GM18909 (cell line): ENCODE measurements around the gene UGT1A5.

Experiments used
- ATAC-seq: cut with Tn5 transposase; IDR thresholded peaks from one replicate; pipeline ENCODE4 v1.9.1; 2021; ENCODE audit warnings: mild to moderate bottlenecking; ENCODE audit not compliant: unreplicated experiment, poor library complexity

The UGT1A5 gene

DNA sequence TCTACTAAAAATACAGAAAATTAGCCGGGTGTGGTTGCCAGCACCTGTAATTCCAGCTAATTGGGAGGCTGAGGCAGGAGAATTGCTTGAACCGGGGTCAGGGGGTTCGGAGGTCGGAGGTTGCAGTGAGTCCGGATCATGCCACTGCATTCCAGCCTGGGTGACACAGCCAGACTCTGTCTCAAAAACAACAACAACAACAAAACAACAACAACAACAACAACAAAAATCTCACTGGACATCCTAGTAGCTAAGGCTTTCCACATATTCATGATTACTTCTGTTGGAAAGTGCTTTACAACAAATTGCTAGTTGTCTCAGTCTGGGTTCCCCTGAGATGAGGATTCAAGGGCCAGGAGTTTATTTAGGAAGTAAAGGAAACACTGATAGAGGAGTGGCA lies 61.1 kb downstream of the UGT1A5 start:
- ATAC-seq = no peak

- ATAC-seq = no peak
Observed at GRCh38 chr2:233775414-233775813, 62.7 kb downstream of the UGT1A5 start.

- ATAC-seq = no peak
Observed at GRCh38 chr2:233778030-233778429, 65.3 kb downstream of the UGT1A5 start, which contains the start of gene MROH2A. MROH2A (plus strand) TSS chr2:233778330; CDS start chr2:233779359, 1,029 bp downstream.

GRCh38 chr2:233779722-233780121 lies 67.0 kb downstream of the UGT1A5 start:
- ATAC-seq = no peak

DNA sequence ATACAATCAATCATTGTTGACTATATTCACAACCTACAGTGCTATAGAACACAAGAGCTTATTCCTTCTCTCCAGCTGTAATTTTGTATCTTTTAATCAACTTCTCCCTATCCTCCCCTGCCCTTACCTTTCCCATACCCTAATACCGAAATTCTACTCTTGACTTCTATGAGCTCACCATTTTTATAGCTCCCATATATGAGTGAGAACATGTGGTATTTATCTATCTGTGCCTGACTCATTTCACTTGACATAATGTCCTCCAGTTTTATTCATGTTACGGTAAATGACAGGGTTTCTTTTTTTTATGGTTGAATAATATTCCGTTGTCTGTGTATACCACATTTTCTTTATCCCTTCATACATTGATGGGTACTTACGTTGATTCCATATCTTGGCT lies 68.1 kb downstream of the UGT1A5 start:
- no peak for ATAC-seq

- no peak for ATAC-seq
Observed at GRCh38 chr2:233789554-233789953, 76.8 kb downstream of the UGT1A5 start.

- no peak for ATAC-seq
Observed at GRCh38 chr2:233791151-233791882, 78.6 kb downstream of the UGT1A5 start.

DNA sequence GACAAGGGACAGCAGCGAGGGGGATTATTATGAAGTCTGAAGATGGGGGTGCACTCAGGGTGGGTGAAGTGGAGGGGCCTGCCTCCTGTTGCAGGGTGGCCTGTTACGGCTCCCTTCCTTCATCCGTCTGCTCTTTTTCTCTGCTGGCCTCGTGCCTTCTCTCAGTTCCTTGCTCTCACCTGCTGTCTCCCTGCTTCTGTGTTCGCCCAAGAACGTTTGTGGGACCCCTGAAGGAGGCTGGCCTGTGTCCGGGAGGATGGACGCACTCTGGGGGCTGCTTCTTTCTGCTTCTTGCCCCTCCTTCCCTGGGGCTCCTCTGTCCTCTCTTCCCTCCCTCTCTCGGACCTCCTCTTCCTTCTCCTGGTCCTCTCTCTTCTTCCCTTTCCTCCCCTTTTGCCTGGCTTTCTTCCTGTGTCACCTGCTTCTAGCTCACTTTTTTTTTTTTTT lies 79.2 kb downstream of the UGT1A5 start:
- ATAC-seq = no peak

GRCh38 chr2:233792720-233793119 lies 80.0 kb downstream of the UGT1A5 start:
- ATAC-seq = no peak

DNA sequence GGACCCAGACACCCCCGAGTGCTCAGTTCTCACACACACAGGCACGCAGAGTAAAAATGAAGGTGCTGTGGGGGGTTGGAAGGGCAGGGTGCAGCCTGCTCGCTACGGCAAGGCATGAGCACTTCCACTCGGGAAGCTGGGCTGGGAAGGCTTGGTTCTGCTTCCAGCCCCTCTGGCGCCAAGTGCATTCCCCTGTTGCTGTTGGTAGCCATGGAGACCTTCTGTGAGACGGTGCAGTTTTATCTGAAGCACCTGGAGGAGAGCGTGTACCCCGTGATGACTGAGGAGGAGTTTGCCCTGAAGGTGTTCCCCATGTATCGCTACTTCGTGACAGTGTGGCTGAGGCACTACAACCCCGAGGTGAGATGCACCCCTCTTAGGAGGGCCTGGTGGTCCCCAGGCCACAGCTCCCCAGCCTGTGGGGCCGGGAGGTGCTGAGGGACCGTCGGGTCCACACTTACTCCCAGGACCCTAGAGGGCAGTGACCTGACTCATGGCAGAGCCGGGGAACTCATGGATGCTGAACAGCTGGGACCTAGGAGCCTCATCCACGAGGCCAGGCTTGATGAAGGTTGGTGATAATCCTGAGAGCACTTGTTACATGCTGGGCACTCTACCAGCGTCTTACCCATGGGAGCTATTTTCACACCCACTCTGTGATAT lies 80.9 kb downstream of the UGT1A5 start:
- no peak for ATAC-seq

GRCh38 chr2:233794128-233794658 lies 81.5 kb downstream of the UGT1A5 start:
- no peak for ATAC-seq

GRCh38 chr2:233795735-233796171 lies 83.0 kb downstream of the UGT1A5 start:
- ATAC-seq = no peak

DNA sequence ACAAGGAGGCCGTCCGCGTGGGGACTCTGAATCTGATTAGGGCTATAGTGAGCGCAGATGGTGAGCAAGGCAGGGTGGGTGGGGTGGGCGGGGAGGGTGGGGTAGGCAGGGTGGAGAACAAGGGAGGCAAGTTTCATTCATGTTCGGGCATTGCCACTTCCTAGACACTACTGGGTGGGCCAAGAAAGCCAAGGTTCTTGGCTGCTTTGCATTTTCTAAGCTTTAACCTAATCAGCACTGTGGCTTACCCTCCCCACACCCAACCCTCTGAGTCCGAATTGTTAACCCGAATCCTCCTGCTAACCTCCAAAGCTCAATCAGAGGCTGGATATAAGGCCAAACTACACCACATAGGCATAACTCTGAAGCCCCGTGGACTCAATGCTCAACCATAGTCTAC lies 83.5 kb downstream of the UGT1A5 start:
- ATAC-seq = no peak

- ATAC-seq = no peak
Observed at GRCh38 chr2:233798335-233799086, 85.8 kb downstream of the UGT1A5 start.

DNA sequence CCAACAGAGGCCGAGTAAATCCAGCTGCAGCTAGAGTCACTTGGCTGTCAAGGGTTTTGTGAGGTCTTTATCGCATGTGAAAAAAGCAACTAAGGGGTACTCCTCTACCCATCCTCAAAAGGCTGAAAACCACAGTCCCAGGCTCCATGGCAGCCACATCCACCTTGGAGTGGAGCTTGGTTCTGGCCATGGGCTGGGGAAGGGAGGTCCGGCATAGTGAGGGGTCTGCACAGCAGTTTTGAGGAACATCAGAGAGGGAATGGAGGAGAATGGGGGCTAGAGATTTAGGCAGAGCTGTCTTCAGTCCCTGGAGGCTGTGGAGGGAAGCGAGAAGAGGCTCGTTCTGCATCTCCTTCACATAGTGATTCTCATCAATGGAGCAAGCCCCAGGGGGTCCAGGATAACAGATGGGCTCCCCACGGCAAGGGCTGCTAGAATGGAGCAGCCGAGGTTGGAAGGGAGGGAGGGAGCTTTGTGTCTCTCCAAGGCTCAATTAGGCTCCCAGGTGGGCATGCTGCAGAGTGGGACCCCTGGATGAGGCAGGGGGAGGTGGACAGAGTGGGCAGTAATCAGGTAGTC lies 86.5 kb downstream of the UGT1A5 start:
- no peak for ATAC-seq

- ATAC-seq = no peak
Observed at GRCh38 chr2:233799716-233800115, 87.0 kb downstream of the UGT1A5 start.

DNA sequence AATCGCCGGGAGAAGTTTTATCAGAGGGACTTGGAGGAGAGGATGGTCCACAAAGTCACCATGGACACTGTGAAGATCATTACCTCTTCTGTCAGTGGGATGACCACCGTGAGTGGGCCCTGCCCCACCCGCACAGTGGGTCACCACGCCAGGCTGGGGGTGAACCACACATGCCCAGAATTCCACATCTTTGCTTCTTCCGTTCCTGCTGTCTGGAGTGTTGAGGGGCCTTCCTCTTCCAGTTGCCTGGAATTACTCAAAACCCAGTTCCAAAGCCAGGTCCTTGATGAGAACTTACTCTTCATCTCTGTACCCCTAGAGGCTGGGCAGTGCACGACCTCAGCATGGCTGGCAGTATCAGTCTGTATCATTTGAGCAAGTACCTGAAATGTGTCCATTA lies 87.5 kb downstream of the UGT1A5 start:
- ATAC-seq = no peak

DNA sequence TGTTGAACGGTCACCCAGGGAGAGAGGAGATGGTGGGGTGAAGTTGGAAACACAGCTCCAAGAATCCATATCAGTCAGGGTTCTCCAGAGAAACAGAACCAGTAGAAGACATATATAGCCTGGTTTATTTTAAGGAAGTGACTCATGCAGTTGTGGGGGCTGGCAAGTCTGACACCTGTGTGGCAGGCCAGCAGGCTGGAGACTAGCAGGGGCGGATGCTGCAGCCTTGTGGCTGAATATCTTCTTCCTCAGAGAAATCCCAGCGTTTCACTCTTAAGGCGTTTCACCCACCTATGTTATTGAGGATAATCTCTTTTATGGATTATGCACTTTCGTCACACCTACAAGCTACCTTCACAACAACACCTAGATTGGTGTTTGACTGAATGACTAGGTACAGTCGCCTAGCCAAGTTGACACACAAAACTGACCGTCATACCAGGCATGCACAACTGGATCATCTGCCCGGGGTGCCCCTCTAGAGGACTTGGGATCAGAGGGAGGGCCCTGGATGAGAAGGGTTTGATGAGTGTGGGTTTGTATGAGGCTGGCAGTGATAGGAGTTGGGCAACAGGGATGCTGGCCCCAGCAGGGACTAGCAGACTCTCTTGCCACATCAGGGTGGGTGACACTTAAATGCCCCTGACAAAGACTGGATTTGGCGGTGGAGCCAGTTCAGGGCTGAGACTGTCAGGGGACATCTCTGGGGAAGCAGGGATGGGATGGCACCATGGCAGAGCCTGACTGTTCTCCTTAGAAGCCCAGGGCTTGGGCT lies 88.8 kb downstream of the UGT1A5 start:
- no peak for ATAC-seq

DNA sequence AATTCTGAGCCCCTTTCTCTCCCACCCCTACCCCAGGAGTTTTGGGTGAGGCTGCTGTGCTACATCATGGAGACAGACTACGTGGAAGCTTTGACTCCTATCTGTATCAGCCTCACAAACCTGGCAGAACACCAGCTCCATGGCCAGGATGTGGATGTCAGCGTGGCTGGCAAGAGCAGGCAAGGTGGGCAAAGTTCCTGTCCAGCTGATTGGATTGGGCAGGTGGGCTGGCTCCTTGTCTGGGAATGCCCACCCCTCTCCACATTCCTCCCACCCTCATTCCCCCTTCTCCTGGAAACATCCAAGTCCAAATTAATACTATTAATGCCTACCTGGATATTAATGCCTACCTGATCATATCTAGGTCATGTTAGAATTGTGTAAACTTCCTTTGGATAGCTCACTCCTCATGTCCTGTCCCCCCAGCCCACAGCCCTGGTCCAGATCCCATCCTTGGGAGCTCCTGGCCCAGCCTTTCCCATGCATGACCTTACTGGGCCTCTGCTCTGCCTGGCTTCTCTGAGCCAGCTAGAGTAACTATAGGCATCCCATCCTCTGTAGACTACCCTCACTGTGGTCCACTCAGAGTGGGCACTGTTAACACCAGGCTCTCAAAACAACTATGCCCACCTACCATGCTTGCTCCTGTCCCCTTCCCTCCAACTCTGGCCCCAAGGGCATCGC lies 89.6 kb downstream of the UGT1A5 start:
- no peak for ATAC-seq
